MV-4-11 (cell line): ENCODE data around the gene CHCHD3.
A peak's percentile ranks its signal among the peaks of the same experiment; 100 is the strongest.

ENCODE experiments used
- DNase-seq: peaks from one replicate; lab custom pipeline; 2025; lab: John Stamatoyannopoulos, UW

The CHCHD3 gene

DNA sequence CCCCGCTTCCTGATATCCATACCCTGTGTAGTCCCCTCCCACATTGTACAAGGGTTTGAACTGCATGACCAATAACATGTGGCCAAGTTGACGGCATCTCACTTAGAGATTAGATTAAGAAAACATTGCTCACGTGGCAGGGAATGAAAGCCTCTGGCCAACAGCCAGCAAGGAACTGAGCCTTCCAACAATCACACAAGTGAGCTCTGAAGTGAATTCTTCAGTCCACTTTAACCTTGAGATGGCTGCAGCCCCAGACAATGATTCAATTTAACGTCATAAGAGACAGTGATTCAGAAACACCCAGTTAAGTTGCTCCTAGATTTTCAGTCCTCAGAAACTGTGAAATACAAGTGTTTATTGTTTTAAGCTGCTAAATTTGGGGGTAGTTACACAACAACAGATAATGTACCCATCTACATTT, 339.7 kb downstream of the CHCHD3 start:
- no peak for DNase-seq

DNA sequence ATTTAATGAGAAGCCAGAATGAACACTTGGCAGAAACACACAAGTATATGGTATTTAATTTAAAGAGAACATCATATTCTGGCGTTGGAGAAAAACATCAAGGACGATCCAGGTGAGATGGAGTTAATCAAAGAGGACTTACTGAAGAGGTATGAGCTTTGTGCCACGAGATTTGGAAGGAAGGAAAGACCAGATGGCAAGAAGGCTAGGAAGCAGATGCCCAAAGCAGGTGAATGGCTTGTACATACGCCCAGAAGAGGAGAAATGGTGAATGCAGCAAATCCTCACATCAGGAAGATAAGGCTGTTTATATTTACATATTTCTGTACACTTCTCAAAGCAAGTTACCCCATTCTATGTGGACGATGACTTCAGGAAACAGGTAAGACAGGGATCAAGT, 341.7 kb downstream of the CHCHD3 start:
- DNase-seq: no peak

DNA sequence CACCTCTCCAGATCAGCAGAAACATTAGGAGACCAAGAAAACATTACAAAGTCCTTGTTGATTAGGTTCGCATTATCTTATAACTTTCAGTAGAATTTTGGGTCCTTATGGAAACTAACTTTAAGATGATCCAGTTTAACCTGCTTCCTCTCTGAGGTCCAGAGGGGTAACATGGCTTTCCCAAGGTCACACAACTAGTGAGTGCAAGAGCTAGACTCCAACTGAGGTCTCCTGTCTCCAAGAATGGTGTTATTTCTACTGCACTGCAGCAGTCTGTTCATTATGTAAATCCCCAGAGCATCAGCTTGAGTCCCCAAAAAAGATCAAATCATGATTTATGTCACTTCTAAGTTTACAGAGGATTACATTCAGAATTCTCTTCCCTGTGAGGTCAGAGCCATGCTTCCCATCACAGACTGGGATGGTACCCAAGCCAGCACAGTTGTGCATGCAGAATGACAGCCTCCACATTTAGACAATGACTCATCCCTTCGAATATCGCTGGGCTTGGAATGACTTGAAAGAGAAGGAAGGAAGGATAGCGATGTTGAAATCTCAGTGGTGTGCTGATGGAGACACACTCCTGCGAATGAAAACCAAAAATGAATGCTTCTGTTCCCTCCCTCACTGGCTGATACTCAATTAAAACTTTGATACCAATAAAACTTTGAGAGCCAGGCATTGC, 342.5 kb downstream of the CHCHD3 start:
- DNase-seq: peak; percentile 47

DNA sequence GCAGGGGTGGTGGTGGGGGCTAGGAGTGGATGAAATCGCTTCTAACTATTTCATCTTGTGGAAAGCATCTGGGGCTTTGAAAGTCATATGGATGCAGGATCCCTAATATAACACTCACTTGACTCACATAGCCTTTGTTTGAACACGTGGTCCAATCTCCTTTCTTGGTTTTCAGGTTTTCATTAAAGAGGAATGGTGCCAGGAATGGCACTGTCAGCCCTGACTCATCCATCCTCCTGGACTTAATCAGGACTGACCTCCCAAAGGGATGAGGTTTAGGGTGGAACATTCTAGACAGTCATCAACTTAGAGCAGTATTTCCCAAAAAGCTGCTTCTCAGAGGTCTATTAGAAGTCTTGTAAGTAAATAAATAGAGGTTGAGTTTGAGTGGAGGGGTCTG, 343.6 kb downstream of the CHCHD3 start:
- DNase-seq: no peak

DNA sequence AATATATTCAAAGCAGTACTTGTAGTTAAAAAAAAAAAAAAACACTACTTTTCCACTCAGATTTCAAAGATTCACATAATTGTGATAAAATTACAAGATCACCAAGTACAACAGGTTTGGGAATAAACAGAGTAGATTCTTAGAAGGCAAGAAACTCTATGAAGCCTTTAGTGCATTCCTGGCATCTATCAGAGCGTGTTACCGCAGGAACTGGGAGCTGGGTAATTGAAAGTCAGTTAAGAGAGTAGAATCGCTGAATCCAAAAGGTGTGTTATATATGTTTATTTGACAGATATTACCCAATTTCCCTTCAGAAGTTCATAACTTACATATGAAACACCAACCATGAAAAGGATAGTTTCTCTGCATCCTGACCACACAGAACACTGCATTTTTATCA, 346.4 kb downstream of the CHCHD3 start:
- no peak for DNase-seq
